Cardiac fibroblast (primary cell): Measurements from ENCODE around the gene CDH13.
A peak's percentile ranks its signal among the peaks of the same experiment; 100 is the strongest.

Experiments used
- DNase-seq, 2 donors: peaks; one replicate each; pipeline versions ENCODE4 v3.0.0 to v3.0.0-alpha.2; 2010; ENCODE audit warnings: low read depth in 2 of 2
- H3K4me3 ChIP-seq, 2 donors: replicated peaks in 1 of 2; 1 replicate in 1 of 2; 2 replicates in 1 of 2; pipeline ENCODE4 v1.5.1; 2011; ENCODE audit warnings: low read depth in 2 of 2, low read length in 2 of 2, mild to moderate bottlenecking in 2 of 2, moderate library complexity in 1 of 2
- CTCF ChIP-seq: IDR thresholded peaks from one replicate; pipeline ENCODE4 v1.5.1; 2011; ENCODE audit warnings: low read depth, mild to moderate bottlenecking, low read length, inconsistent platforms

CDH13 gene

GRCh38 chr16:82845116-82845515 lies 218.3 kb downstream of the CDH13 start:
- H3K4me3 ChIP-seq: no peak overlapping the region
- no peak for TF ChIP-seq CTCF
- DNase-seq: no peak

- DNase-seq: peak in 1 of 2 donors; percentile 33
- no peak for TF ChIP-seq CTCF
- H3K4me3 ChIP-seq: no peak overlapping the region
These were observed 220.0 kb downstream of the CDH13 start for GRCh38 chr16:82846806-82847205.

GRCh38 chr16:82848013-82848412 lies 221.2 kb downstream of the CDH13 start:
- TF ChIP-seq CTCF: no peak
- peak in 1 of 2 donors; percentile 75 for DNase-seq
- no peak overlapping the region for H3K4me3 ChIP-seq

- no peak for TF ChIP-seq CTCF
- DNase-seq: peak in 1 of 2 donors; percentile 33
These were observed 225.7 kb downstream of the CDH13 start for GRCh38 chr16:82852388-82853008.

GRCh38 chr16:82855471-82855870 lies 228.7 kb downstream of the CDH13 start:
- no peak for DNase-seq
- H3K4me3 ChIP-seq: no peak overlapping the region
- TF ChIP-seq CTCF: no peak

More at GRCh38 chr16:82852388-82853008, 225.7 kb downstream of the CDH13 start:
- H3K4me3 ChIP-seq: no peak overlapping the region

- H3K4me3 ChIP-seq: no peak overlapping the region
- DNase-seq: no peak
- no peak for TF ChIP-seq CTCF
These were observed 231.1 kb downstream of the CDH13 start for GRCh38 chr16:82857693-82858365.
